ENCODE results near the gene PLSCR4. TPM values are rescaled to one million over a fixed set of nuclear protein-coding genes. Genes with fewer than 3 reads are reported as not detected.

PLSCR4 gene
- total and polyA plus RNA-seq, 12 donors = 17.2 to 155 (median 60.1) TPM

- no peaks in the 10 kb centered on the region for H3K36me3 ChIP-seq (replicated peaks in 1 of 2)
- intact Hi-C loops (cut with DNase I) = no loop called here
- WGBS, 4 donors = 91 to 95% (median 93%) methylated on average over 6 of the region's 6 CpGs
- no peak overlapping the region for H3K4me3 ChIP-seq
- no peaks in the 10 kb centered on the region for H3K27me3 ChIP-seq
- peaks cover 0 to 4% (median 0%) of the 10 kb centered on the region in 3 donors for H3K9me3 ChIP-seq (replicated peaks in 1 of 3)
- no peak for DNase-seq
- TF ChIP-seq POLR2A (IDR thresholded peaks at IDR 0.05) = no peak
- TF ChIP-seq CTCF (IDR thresholded peaks at IDR 0.05) = no peak
- no peaks in the 10 kb centered on the region for H3K4me1 ChIP-seq (replicated peaks in 1 of 2)
- H3K27ac ChIP-seq = no peak overlapping the region
Measured at GRCh38 chr3:146268535-146269219, 17.8 kb upstream of the PLSCR4 start.

GRCh38 chr3:146265720-146266119, 14.8 kb upstream of the PLSCR4 start:
- 82 to 93% (median 89%) methylated on average over 1 of the region's 1 CpG for WGBS, 4 donors
- Histone ChIP-seq H3K27ac (no peak overlapping the region), H3K4me3 (no peak overlapping the region), H3K4me1 (replicated peaks in 1 of 2) (peaks cover 0 to 1% of the 10 kb centered on the region in 2 donors), H3K36me3 (replicated peaks in 1 of 2) (no peaks in the 10 kb centered on the region), H3K27me3 (no peaks in the 10 kb centered on the region), H3K9me3 (replicated peaks in 1 of 3) (no peaks in the 10 kb centered on the region)
- intact Hi-C loops (cut with DNase I) = no loop called here
- TF ChIP-seq POLR2A (IDR thresholded peaks at IDR 0.05) = no peak
- no peak for TF ChIP-seq CTCF (IDR thresholded peaks at IDR 0.05)
- no peak for DNase-seq

GRCh38 chr3:146262371-146263110, 11.6 kb upstream of the PLSCR4 start:
- H3K36me3 ChIP-seq (replicated peaks in 1 of 2) = no peaks in the 10 kb centered on the region
- TF ChIP-seq CTCF (IDR thresholded peaks at IDR 0.05) (no peak), POLR2A (IDR thresholded peaks at IDR 0.05) (no peak)
- H3K4me3 ChIP-seq = no peak overlapping the region
- 67 to 85% (median 82%) methylated on average over 2 of the region's 2 CpGs for WGBS, 4 donors
- H3K4me1 ChIP-seq (replicated peaks in 1 of 2) = peaks cover 0 to 5% of the 10 kb centered on the region in 2 donors
- H3K27me3 ChIP-seq = no peaks in the 10 kb centered on the region
- intact Hi-C loops (cut with DNase I) = no loop called here
- no peak for DNase-seq
- no peaks in the 10 kb centered on the region for H3K9me3 ChIP-seq (replicated peaks in 1 of 3)
- H3K27ac ChIP-seq = no peak overlapping the region

GRCh38 chr3:146259880-146260589, 9.1 kb upstream of the PLSCR4 start:
- H3K36me3 ChIP-seq (replicated peaks in 1 of 2) = no peaks in the 10 kb centered on the region
- H3K4me3 ChIP-seq = no peak overlapping the region
- intact Hi-C loops (cut with DNase I) = no loop called here
- 58 to 66% (median 65%) methylated on average over 5 of the region's 5 CpGs for WGBS, 4 donors
- H3K27me3 ChIP-seq = no peaks in the 10 kb centered on the region
- TF ChIP-seq CTCF (IDR thresholded peaks at IDR 0.05) = no peak
- no peak for TF ChIP-seq POLR2A (IDR thresholded peaks at IDR 0.05)
- no peak for DNase-seq
- H3K9me3 ChIP-seq (replicated peaks in 1 of 3) = no peaks in the 10 kb centered on the region
- H3K27ac ChIP-seq = no peak overlapping the region
- peaks cover 0 to 5% of the 10 kb centered on the region in 2 donors for H3K4me1 ChIP-seq (replicated peaks in 1 of 2)

Measured in adrenal gland (tissue), 12 donors.